OCI-LY3 (cell line): ENCODE results near the gene C13orf46.

ENCODE experiments used
- H2AFZ ChIP-seq: fragments of 200-600, 300-600 bp; shearing (Covaris generic); 2 replicates; pipeline ENCODE4 v1.6.0; 2014; ENCODE audit warnings: antibody characterized with exemption, low read depth, low read length
- H3K27ac ChIP-seq: fragments of 200-600, 300-600 bp; sonication (generic); 2 replicates; pipeline ENCODE4 v1.5.1; 2014; ENCODE audit warnings: mild to moderate bottlenecking, low read length, moderate library complexity, mixed read lengths
- H3K27me3 ChIP-seq: fragments of 200-600, 300-600 bp; sonication (generic); 2 replicates; pipeline ENCODE4 v1.6.1; 2014; ENCODE audit warnings: low read depth, low read length, mixed read lengths
- H3K36me3 ChIP-seq: fragments of 200-600, 300-600 bp; sonication (generic); replicated peaks from 2 replicates; pipeline ENCODE3; 2014; ENCODE audit warnings: low read depth, low read length, mixed read lengths
- H3K4me1 ChIP-seq: fragments of 300-600, 200-600 bp; sonication (generic); 2 replicates; pipeline ENCODE4 v1.6.1; 2014; ENCODE audit warnings: low read length, mixed read lengths
- H3K4me2 ChIP-seq: fragments of 200-600, 300-600 bp; sonication (generic); 2 replicates; pipeline ENCODE4 v1.6.1; 2014; ENCODE audit warnings: low read length, mixed read lengths
- H3K4me3 ChIP-seq: fragments of 300-600, 200-600 bp; sonication (generic); 2 replicates; pipeline ENCODE4 v1.5.1; 2014; ENCODE audit warnings: antibody characterized with exemption, mild to moderate bottlenecking, low read length, moderate library complexity
- H3K79me2 ChIP-seq: fragments of 300-600, 200-600 bp; shearing (Covaris generic); 2 replicates; pipeline ENCODE4 v1.6.1; 2014; ENCODE audit warnings: mild to moderate bottlenecking, low read length, mixed read lengths
- H3K9ac ChIP-seq: fragments of 300-600, 200-600 bp; shearing (Covaris generic); 2 replicates; pipeline ENCODE4 v1.6.0; 2014; ENCODE audit warnings: mild to moderate bottlenecking, low read length, moderate library complexity
- H3K9me3 ChIP-seq: fragments of 200-600, 300-600 bp; shearing (Covaris generic); 2 replicates; pipeline ENCODE4 v1.6.1; 2014; ENCODE audit warnings: low read length, mixed read lengths; ENCODE audit not compliant: insufficient read depth
- H4K20me1 ChIP-seq: fragments of 200-600, 300-600 bp; sonication (generic); 2 replicates; pipeline ENCODE4 v1.6.1; 2016; ENCODE audit warnings: low read length, mixed read lengths; ENCODE audit not compliant: insufficient read depth
- CTCF ChIP-seq: fragments of 200-600, 300-600 bp; sonication (generic); IDR thresholded peaks from 2 replicates; pipeline ENCODE4 v1.5.1; 2014; ENCODE audit warnings: antibody characterized with exemption, low read length, low read depth
- EZH2phosphoT487 ChIP-seq: fragments of 200-600 bp; shearing (Covaris generic); IDR thresholded peaks from 2 replicates; pipeline ENCODE4 v1.6.1; 2018; ENCODE audit warnings: antibody characterized with exemption, mixed run types, low read depth

Gene C13orf46

GRCh38 chr13:113939129-113939943, 34.5 kb downstream of the C13orf46 start:
- H2AFZ ChIP-seq = no peak overlapping the region
- H3K27me3 ChIP-seq = no peaks in the 10 kb centered on the region

GRCh38 chr13:113938716-113939115, 35.2 kb downstream of the C13orf46 start:
- no peak overlapping the region for H2AFZ ChIP-seq

More at GRCh38 chr13:113939129-113939943, 34.5 kb downstream of the C13orf46 start:
- no peak overlapping the region for H3K9ac ChIP-seq
- no peak overlapping the region for H3K4me3 ChIP-seq
- H3K4me1 ChIP-seq = no peaks in the 10 kb centered on the region
- H4K20me1 ChIP-seq = no peaks in the 10 kb centered on the region
- no peaks in the 10 kb centered on the region for H3K9me3 ChIP-seq
- TF ChIP-seq EZH2phosphoT487 (no peak), CTCF (no peak)
- H3K36me3 ChIP-seq = no peaks in the 10 kb centered on the region
- no peaks in the 10 kb centered on the region for H3K79me2 ChIP-seq
- H3K27ac ChIP-seq = no peak overlapping the region
- no peak overlapping the region for H3K4me2 ChIP-seq

GRCh38 chr13:113938246-113938645, 35.6 kb downstream of the C13orf46 start:
- no peak overlapping the region for H3K4me3 ChIP-seq
- no peak overlapping the region for H3K9ac ChIP-seq
- H4K20me1 ChIP-seq = no peaks in the 10 kb centered on the region
- H3K79me2 ChIP-seq = no peaks in the 10 kb centered on the region
- H3K27ac ChIP-seq = no peak overlapping the region
- H2AFZ ChIP-seq = no peak overlapping the region
- H3K9me3 ChIP-seq = no peaks in the 10 kb centered on the region
- no peak for TF ChIP-seq CTCF
- no peak for TF ChIP-seq EZH2phosphoT487
- no peaks in the 10 kb centered on the region for H3K4me1 ChIP-seq
- no peaks in the 10 kb centered on the region for H3K27me3 ChIP-seq
- H3K36me3 ChIP-seq = no peaks in the 10 kb centered on the region
- no peak overlapping the region for H3K4me2 ChIP-seq

More at GRCh38 chr13:113938716-113939115, 35.2 kb downstream of the C13orf46 start:
- Histone ChIP-seq H3K9ac (no peak overlapping the region), H3K4me3 (no peak overlapping the region), H3K4me1 (no peaks in the 10 kb centered on the region), H3K27ac (no peak overlapping the region), H4K20me1 (no peaks in the 10 kb centered on the region), H3K27me3 (no peaks in the 10 kb centered on the region), H3K4me2 (no peak overlapping the region), H3K36me3 (no peaks in the 10 kb centered on the region), H3K9me3 (no peaks in the 10 kb centered on the region), H3K79me2 (no peaks in the 10 kb centered on the region)
- TF ChIP-seq EZH2phosphoT487 = no peak
- TF ChIP-seq CTCF = no peak

- Histone ChIP-seq H3K79me2 (no peaks in the 10 kb centered on the region), H2AFZ (no peak overlapping the region), H3K4me3 (no peak overlapping the region), H3K27me3 (no peaks in the 10 kb centered on the region), H3K27ac (no peak overlapping the region), H3K9me3 (no peaks in the 10 kb centered on the region), H3K4me2 (no peak overlapping the region), H3K4me1 (no peaks in the 10 kb centered on the region), H3K9ac (no peak overlapping the region), H4K20me1 (no peaks in the 10 kb centered on the region), H3K36me3 (no peaks in the 10 kb centered on the region)
- no peak for TF ChIP-seq EZH2phosphoT487
- TF ChIP-seq CTCF = no peak
These were observed 36.2 kb downstream of the C13orf46 start for GRCh38 chr13:113937527-113938180.
